Measurements from ENCODE around the gene EP400. TPM values are rescaled to one million over a fixed set of nuclear protein-coding genes. Genes with fewer than 3 reads are reported as not detected.

EP400 gene
- total RNA-seq, 6 experiments from 2014 or later = 27.5 to 35.3 (median 30.4) TPM

- peaks cover 22% of the 10 kb centered on the region for H3K36me3 Mint-ChIP-seq (ENCODE audit: low read depth)
- DNase-seq = peak; percentile 94
- peak within 1 kb of the TSS; percentile 75 for H3K27ac Mint-ChIP-seq
- no peaks in the 10 kb centered on the region for H3K9me3 Mint-ChIP-seq
- TF ChIP-seq CTCF (IDR thresholded peaks at IDR 0.05) = no peak; the same call in 1 of the 2 replicates
- peaks cover 7% of the 10 kb centered on the region for H3K4me1 Mint-ChIP-seq (ENCODE audit: low read depth)
- H3K4me3 Mint-ChIP-seq = peak within 1 kb of the TSS; percentile 95
- H3K27me3 Mint-ChIP-seq (ENCODE audit: insufficient read depth) = no peaks in the 10 kb centered on the region; the same call in 1 of the 2 replicates
Observed at GRCh38 chr12:131928711-131929580, 20.8 kb upstream of the EP400 start, which contains the start of gene PUS1. TSS of gene PUS1 (plus strand) at chr12:131929276. CDS start at chr12:131929723, 447 bp downstream.

GRCh38 chr12:131929581-131930456 lies 19.9 kb upstream of the EP400 start:
- no peak for TF ChIP-seq CTCF (IDR thresholded peaks at IDR 0.05)
- H3K4me3 Mint-ChIP-seq = peak overlapping the region; percentile 95
- peak overlapping the region; percentile 75 for H3K27ac Mint-ChIP-seq
- H3K9me3 Mint-ChIP-seq = no peaks in the 10 kb centered on the region
- peaks cover 7% of the 10 kb centered on the region for H3K4me1 Mint-ChIP-seq (ENCODE audit: low read depth)
- peaks cover 22% of the 10 kb centered on the region for H3K36me3 Mint-ChIP-seq (ENCODE audit: low read depth)
- no peaks in the 10 kb centered on the region; the same call in 1 of the 2 replicates for H3K27me3 Mint-ChIP-seq (ENCODE audit: insufficient read depth)
- peak; percentile 30 for DNase-seq

DNA sequence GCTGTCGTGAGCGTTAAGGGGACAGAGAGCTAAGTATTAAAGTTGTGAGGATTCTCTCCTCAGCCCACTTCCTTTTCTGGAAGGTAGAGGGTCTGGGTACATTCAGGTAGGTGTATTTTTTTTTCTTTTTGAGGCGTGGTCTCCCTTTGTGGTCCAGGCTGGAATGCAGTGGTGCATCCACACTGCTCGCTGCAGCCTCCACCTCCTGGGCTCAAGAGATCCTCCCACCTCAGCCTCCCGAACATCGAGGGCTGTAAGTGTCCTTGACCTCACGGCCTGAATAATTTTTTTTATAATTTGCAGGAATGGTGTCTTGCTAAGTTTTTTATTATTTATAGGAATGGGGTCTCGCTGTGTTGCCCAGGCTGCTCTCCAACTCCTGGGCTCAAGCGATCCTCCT lies 19.2 kb upstream of the EP400 start:
- no peak for DNase-seq
- TF ChIP-seq CTCF (IDR thresholded peaks at IDR 0.05) = no peak
- Mint-ChIP-seq H3K36me3 (ENCODE audit: low read depth) (peaks cover 22% of the 10 kb centered on the region), H3K4me1 (ENCODE audit: low read depth) (peaks cover 7% of the 10 kb centered on the region), H3K27me3 (ENCODE audit: insufficient read depth) (no peaks in the 10 kb centered on the region; the same call in 1 of the 2 replicates), H3K27ac (peak overlapping the region; percentile 57), H3K9me3 (no peaks in the 10 kb centered on the region), H3K4me3 (peak overlapping the region; percentile 95)

- no peak overlapping the region for H3K27ac Mint-ChIP-seq
- H3K9me3 Mint-ChIP-seq = no peaks in the 10 kb centered on the region
- peaks cover 28% of the 10 kb centered on the region for H3K36me3 Mint-ChIP-seq (ENCODE audit: low read depth)
- H3K4me3 Mint-ChIP-seq = no peak overlapping the region
- no peak for TF ChIP-seq CTCF (IDR thresholded peaks at IDR 0.05)
- no peaks in the 10 kb centered on the region; the same call in 1 of the 2 replicates for H3K27me3 Mint-ChIP-seq (ENCODE audit: insufficient read depth)
- H3K4me1 Mint-ChIP-seq (ENCODE audit: low read depth) = peaks cover 7% of the 10 kb centered on the region
- DNase-seq = no peak
Observed at GRCh38 chr12:131933387-131933786, 16.4 kb upstream of the EP400 start.

DNA sequence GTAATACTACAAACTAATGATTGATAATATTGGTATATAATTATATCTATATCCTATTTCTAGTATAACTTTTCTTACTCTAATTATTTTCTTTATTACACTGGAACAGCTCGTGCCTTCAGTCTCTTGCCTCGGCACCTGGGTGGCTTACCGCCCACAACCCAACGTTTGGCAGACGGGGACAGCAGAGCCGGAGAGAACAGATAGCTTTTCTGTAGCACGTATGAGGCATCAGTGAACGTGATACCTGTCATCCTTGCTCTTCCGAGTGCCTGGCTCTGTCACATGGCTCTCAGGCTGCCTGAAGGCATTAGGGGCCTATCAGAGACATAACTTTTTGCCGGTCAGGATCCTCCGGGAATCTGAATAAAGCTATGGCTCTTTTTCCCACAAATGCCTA lies 15.2 kb upstream of the EP400 start:
- no peak for DNase-seq
- no peak overlapping the region for H3K27ac Mint-ChIP-seq
- peaks cover 7% of the 10 kb centered on the region for H3K4me1 Mint-ChIP-seq (ENCODE audit: low read depth)
- H3K36me3 Mint-ChIP-seq (ENCODE audit: low read depth) = peaks cover 33% of the 10 kb centered on the region
- H3K27me3 Mint-ChIP-seq (ENCODE audit: insufficient read depth) = no peaks in the 10 kb centered on the region; the same call in 1 of the 2 replicates
- no peaks in the 10 kb centered on the region for H3K9me3 Mint-ChIP-seq
- no peak for TF ChIP-seq CTCF (IDR thresholded peaks at IDR 0.05)
- no peak overlapping the region for H3K4me3 Mint-ChIP-seq

Data from HFFc6 (cell line).